HepG2 (cell line): ENCODE measurements around the gene TUBB4B. TPM values are rescaled to one million over a fixed set of nuclear protein-coding genes. Genes with fewer than 3 reads are reported as not detected.

ENCODE experiments used
- CREB3 ChIP-seq: sonication (generic); formaldehyde crosslinking; IDR thresholded peaks from 2 replicates; pipeline ENCODE4 v1.5.0; 2020; ENCODE audit warnings: missing genetic modification reagents
- ELF3 ChIP-seq: IDR thresholded peaks from 2 replicates; pipeline ENCODE4 v1.6.1; 2016; ENCODE audit warnings: missing genetic modification reagents, missing compliant biosample characterization
- ERF ChIP-seq: IDR thresholded peaks from 2 replicates; pipeline ENCODE4 v1.6.1; 2018; ENCODE audit warnings: missing biosample characterization, missing genetic modification reagents
- FOXA1 ChIP-seq, 2 experiments: fragments of 450-650 bp in 1 of 2; sonication (generic) in 1 of 2; formaldehyde crosslinking in 1 of 2; IDR thresholded peaks; 2 replicates each; pipeline versions ENCODE4 v1.4.0 to v1.6.1; 2016 to 2020; ENCODE audit warnings: missing genetic modification reagents in 1 of 2
- MAFK ChIP-seq, 2 experiments: IDR thresholded peaks in 1 of 2; conservative IDR thresholded peaks in 1 of 2; 2 replicates each; pipeline ENCODE4 v1.6.1; 2011; ENCODE audit warnings: improper control_type of control experiment in 2 of 2, low read length in 2 of 2
- MYNN ChIP-seq: sonication (generic); formaldehyde crosslinking; IDR thresholded peaks from 2 replicates; pipeline ENCODE4 v1.4.0; 2020; ENCODE audit warnings: mild to moderate bottlenecking, low read depth, missing genetic modification reagents
- NR2F6 ChIP-seq, 2 experiments: IDR thresholded peaks; 2 replicates each; pipeline ENCODE4 v1.6.1; 2016; ENCODE audit warnings: antibody characterized with exemption in 1 of 2, mild to moderate bottlenecking in 1 of 2
- PAX8 ChIP-seq: sonication (generic); formaldehyde crosslinking; IDR thresholded peaks from 2 replicates; pipeline ENCODE4 v1.8.0; 2022; ENCODE audit warnings: mild to moderate bottlenecking, missing genetic modification reagents, borderline replicate concordance
- PHF21A ChIP-seq: sonication (generic); formaldehyde crosslinking; IDR thresholded peaks from 2 replicates; pipeline ENCODE4 v1.5.0; 2020; ENCODE audit warnings: mild to moderate bottlenecking, missing genetic modification reagents
- SIX4 ChIP-seq: sonication (generic); formaldehyde crosslinking; IDR thresholded peaks from 2 replicates; pipeline ENCODE4 v1.4.0; 2020; ENCODE audit warnings: missing genetic modification reagents
- SOX13 ChIP-seq, 3 experiments: fragments of 450-650 bp in 1 of 3; sonication (generic) in 1 of 3; formaldehyde crosslinking in 1 of 3; IDR thresholded peaks in 2 of 3; conservative IDR thresholded peaks in 1 of 3; 2 replicates each; pipeline versions ENCODE4 v1.5.0 to v1.6.1; 2016 to 2020; ENCODE audit warnings: antibody characterized with exemption in 1 of 3, mild to moderate bottlenecking in 1 of 3, missing compliant biosample characterization in 1 of 3, missing genetic modification reagents in 1 of 3, moderate library complexity in 1 of 3
- SOX5 ChIP-seq: IDR thresholded peaks from 2 replicates; pipeline ENCODE4 v1.6.1; 2016; ENCODE audit warnings: borderline replicate concordance
- TEAD3 ChIP-seq: optimal IDR thresholded peaks from 2 replicates; pipeline ENCODE3; 2016; ENCODE audit warnings: borderline replicate concordance
- U2AF1 ChIP-seq: fragments of 200-400 bp; formaldehyde crosslinking; optimal IDR thresholded peaks from 2 replicates; pipeline ENCODE3; 2017; ENCODE audit warnings: mild to moderate bottlenecking, low read depth, low read length
- YEATS2 ChIP-seq: sonication (generic); formaldehyde crosslinking; IDR thresholded peaks from 2 replicates; pipeline ENCODE4 v1.4.0; 2020; ENCODE audit warnings: missing genetic modification reagents, borderline replicate concordance
- ZBTB42 ChIP-seq: sonication (generic); formaldehyde crosslinking; IDR thresholded peaks from 2 replicates; pipeline ENCODE4 v1.5.0; 2020; ENCODE audit warnings: mild to moderate bottlenecking, missing genetic modification reagents
- ZFP36 ChIP-seq: fragments of 150-350 bp; IDR thresholded peaks from 2 replicates; pipeline ENCODE4 v1.6.1; 2018; ENCODE audit warnings: borderline replicate concordance, low read length, low read depth; ENCODE audit not compliant: partially characterized antibody
- ZFX ChIP-seq: sonication (generic); formaldehyde crosslinking; IDR thresholded peaks from 2 replicates; pipeline ENCODE4 v1.4.0; 2020; ENCODE audit warnings: mild to moderate bottlenecking, low read depth, missing genetic modification reagents, moderate library complexity
- ZMAT3 ChIP-seq: sonication (generic); formaldehyde crosslinking; conservative IDR thresholded peaks from 2 replicates; pipeline ENCODE4 v1.7.0; 2021; ENCODE audit warnings: missing genetic modification reagents
- ZNF234 ChIP-seq: sonication (generic); formaldehyde crosslinking; conservative IDR thresholded peaks from 2 replicates; pipeline ENCODE4 v1.5.1; 2020; ENCODE audit warnings: mild to moderate bottlenecking, missing genetic modification reagents
- ZNF263 ChIP-seq: sonication (generic); formaldehyde crosslinking; IDR thresholded peaks from 2 replicates; pipeline ENCODE4 v1.4.0; 2020; ENCODE audit warnings: missing genetic modification reagents
- ZNF335 ChIP-seq: sonication (generic); formaldehyde crosslinking; IDR thresholded peaks from 2 replicates; pipeline ENCODE4 v1.4.0; 2020; ENCODE audit warnings: missing genetic modification reagents
- ZNF572 ChIP-seq: sonication (generic); formaldehyde crosslinking; IDR thresholded peaks from 2 replicates; pipeline ENCODE4 v1.5.1; 2020; ENCODE audit warnings: mild to moderate bottlenecking, missing genetic modification reagents
- ZNF619 ChIP-seq: sonication (generic); formaldehyde crosslinking; IDR thresholded peaks from 2 replicates; pipeline ENCODE4 v1.4.0; 2020; ENCODE audit warnings: mild to moderate bottlenecking, missing genetic modification reagents
- ZNF670 ChIP-seq: sonication (generic); formaldehyde crosslinking; IDR thresholded peaks from 2 replicates; pipeline ENCODE4 v1.8.0; 2022; ENCODE audit warnings: mild to moderate bottlenecking, missing genetic modification reagents, borderline replicate concordance
- ZNF704 ChIP-seq: sonication (generic); formaldehyde crosslinking; IDR thresholded peaks from 2 replicates; pipeline ENCODE4 v1.8.1; 2023; ENCODE audit warnings: mild to moderate bottlenecking, inconsistent platforms, moderate library complexity, missing genetic modification reagents, borderline replicate concordance
- polyA plus RNA-seq, 8 experiments: library from polyadenylated mRNA; depleted of rRNA in 3 of 8; stranded (reverse) in 7 of 8; unstranded in 1 of 8; fragments of >200 nt; fragmentation: Illumina TruSeq in 4 of 8; extraction: Trizol in 4 of 8; gene quantifications; 2 replicates each; pipeline versions ENCODE4 v1.2.1 to v1.2.3, GENCODE V29; 2011 to 2016; ENCODE audit warnings: low read depth in 4 of 8, missing spikeins in 1 of 8, mixed read lengths in 1 of 8; ENCODE audit not compliant: insufficient read depth in 1 of 8
- total RNA-seq, 5 experiments: library from RNA; depleted of rRNA; stranded (reverse); fragments of >200 nt; fragmentation: Illumina TruSeq; extraction: Trizol; gene quantifications; 2 replicates each; pipeline ENCODE4 v1.2.3, GENCODE V29; 2016; ENCODE audit warnings: low read depth in 1 of 5
- TF ChIP-seq, protein P1 (sequence below): sonication (generic); formaldehyde crosslinking; IDR thresholded peaks from 2 replicates; pipeline ENCODE4 v1.8.0; 2022; ENCODE audit warnings: missing genetic modification reagents, mild to moderate bottlenecking, inconsistent platforms, borderline replicate concordance

TUBB4B gene
- total and polyA plus RNA-seq, 2 of the 13 experiments (the other 11 are each of a cell fraction or from before 2014, with no cell fraction given) = 182 to 412 TPM

DNA sequence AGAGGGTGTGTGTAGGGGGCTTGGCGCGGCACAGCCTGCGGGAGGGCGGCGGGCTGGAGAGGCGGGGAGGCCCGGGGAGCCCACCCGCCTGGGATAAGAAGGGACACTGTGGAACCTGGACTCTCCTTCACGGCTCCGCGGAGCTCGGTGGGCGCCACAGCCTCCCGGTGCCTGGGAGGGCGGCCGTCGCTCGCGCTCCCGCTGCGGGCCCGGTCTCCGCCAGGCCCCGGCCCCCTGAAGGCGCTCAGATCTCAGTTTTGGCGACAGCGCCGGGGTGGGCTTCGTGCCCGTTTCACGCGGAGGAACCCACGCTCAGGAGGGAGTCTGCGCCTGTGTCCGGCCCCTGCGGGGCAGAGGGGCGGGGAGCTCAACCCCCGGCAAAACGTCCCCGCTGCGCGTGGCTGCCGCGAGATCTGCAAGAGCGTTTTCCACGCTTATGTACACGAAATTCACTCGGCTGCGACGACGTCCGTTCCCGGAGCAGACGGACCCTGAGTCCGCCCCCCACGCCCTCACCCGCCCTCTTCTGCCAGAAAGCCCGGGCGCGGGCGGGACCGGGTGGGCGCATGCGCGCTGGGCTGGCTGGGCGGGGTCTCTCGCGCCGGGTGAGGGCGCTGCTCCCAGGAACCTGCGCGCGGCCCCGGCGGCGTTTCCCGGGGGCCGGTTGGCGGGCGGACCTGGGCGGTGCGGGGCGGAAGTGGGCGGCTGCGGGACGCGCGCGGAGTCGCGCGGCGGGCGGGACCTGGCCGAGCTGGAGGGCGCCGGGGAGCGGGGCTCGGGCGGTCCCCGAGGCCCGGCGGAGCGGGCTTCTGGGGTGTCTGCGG, 13.7 kb downstream of the TUBB4B start, which contains the start of gene NELFB (continued):
- 0 out of 2 replicates have a peak, but pooled peaks have one; percentile 38 for TF ChIP-seq PHF21A
- no peak for TF ChIP-seq PAX8 (CRISPR knock-in tag)
- TF ChIP-seq ELF3 = peak; percentile 10; the same call in 1 of the 2 replicates
- TF ChIP-seq ZBTB42 (CRISPR knock-in tag) = 0 out of 2 replicates have a peak, but pooled peaks have one; percentile 21
- TF ChIP-seq ZNF704 (CRISPR knock-in tag) = no peak
- no peak for TF ChIP-seq SIX4 (CRISPR knock-in tag)
- TF ChIP-seq TEAD3 (CRISPR knock-in tag) = no peak
- no peak for TF ChIP-seq ZNF263 (CRISPR knock-in tag)
- no peak for TF ChIP-seq ZNF572 (CRISPR knock-in tag)
- no peak for TF ChIP-seq FOXA1 (IDR thresholded peaks at IDR 0.05)
- TF ChIP-seq FOXA1 (CRISPR knock-in tag; IDR thresholded peaks at IDR 0.05) = peak; percentile 55
- TF ChIP-seq ERF (CRISPR knock-in tag) = peak; percentile 60
- TF ChIP-seq NR2F6 (IDR thresholded peaks at IDR 0.05) = no peak
- peak; percentile 57; the same call in 1 of the 2 replicates for TF ChIP-seq NR2F6 (CRISPR knock-in tag; IDR thresholded peaks at IDR 0.05)
- no peak for TF ChIP-seq MYNN (CRISPR knock-in tag)
- TF ChIP-seq ZFX (CRISPR knock-in tag) = no peak
- peak; percentile 21; the same call in 1 of the 2 replicates for TF ChIP-seq ZMAT3 (CRISPR knock-in tag)
- TF ChIP-seq U2AF1 = no peak
- TF ChIP-seq YEATS2 (CRISPR knock-in tag) = no peak
- peak; percentile 21; the same call in 1 of the 2 replicates for TF ChIP-seq SOX5 (CRISPR knock-in tag)
- no peak for TF ChIP-seq CREB3 (CRISPR knock-in tag)
- TF ChIP-seq ZNF619 (CRISPR knock-in tag) = 0 out of 2 replicates have a peak, but pooled peaks have one; percentile 44
- TF ChIP-seq ZNF670 (CRISPR knock-in tag) = no peak
- TF ChIP-seq ZNF234 (CRISPR knock-in tag) = 0 out of 2 replicates have a peak, but pooled peaks have one; percentile 18
- TF ChIP-seq SOX13 (IDR thresholded peaks at IDR 0.05) = no peak
- peak in 1 of 2 experiments; percentile 20; a peak in 1 of 4 replicates for TF ChIP-seq SOX13 (CRISPR knock-in tag; conservative IDR thresholded peaks at IDR 0.05 in 1 of 2, IDR thresholded peaks at IDR 0.05 in 1 of 2)
- no peak for TF ChIP-seq ZFP36
- TF ChIP-seq, protein P1, sequence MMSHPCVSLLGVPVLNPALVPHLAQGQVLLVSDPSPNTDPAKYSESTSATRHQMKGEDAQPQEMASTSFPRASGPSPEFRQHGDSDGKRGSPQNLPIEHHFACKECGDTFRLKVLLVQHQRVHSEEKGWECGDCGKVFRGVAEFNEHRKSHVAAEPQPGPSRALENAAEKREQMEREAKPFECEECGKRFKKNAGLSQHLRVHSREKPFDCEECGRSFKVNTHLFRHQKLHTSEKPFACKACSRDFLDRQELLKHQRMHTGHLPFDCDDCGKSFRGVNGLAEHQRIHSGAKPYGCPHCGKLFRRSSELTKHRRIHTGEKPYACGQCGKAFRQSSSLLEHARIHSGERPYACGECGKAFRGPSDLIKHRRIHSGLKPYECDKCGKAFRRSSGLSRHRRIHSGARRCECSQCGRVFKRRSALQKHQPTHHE (CRISPR knock-in tag) = no peak
- TF ChIP-seq ZNF335 = no peak
- TF ChIP-seq MAFK (conservative IDR thresholded peaks at IDR 0.05 in 1 of 2, IDR thresholded peaks at IDR 0.05 in 1 of 2; ENCODE audit: low read length in 2 of 2) = no peak
